22Rv1 (cell line): ENCODE measurements around the gene ZNF827.

ENCODE experiments used
- ZFX ChIP-seq: fragments of 450-650 bp; IDR thresholded peaks from 2 replicates; pipeline ENCODE4 v1.6.1; 2017; ENCODE audit warnings: antibody characterized with exemption, borderline replicate concordance
- TF ChIP-seq, protein P1 (sequence below): fragments of 450-650 bp; IDR thresholded peaks from 2 replicates; pipeline ENCODE4 v1.5.1; 2017; ENCODE audit warnings: mild to moderate bottlenecking

DNA sequence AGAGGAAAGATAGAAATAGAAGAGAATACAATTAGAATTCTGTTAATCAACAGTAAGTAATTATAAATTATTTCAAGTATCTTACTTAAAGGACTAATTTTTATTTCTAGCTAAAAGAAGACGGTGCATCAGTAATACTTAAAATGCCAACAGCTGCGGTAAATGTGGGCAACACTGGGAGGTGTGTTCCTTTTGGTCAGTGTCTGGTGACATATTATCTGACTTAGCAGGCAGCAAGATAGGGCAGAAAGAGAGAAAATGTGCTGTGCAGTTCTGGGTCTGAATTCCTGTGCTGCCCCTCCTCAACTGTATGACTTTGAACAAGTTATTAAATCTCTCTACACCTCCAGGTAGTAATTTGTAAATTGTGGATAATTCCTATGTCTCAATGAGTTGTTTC lies 120.6 kb downstream of the ZNF827 start:
- TF ChIP-seq, protein P1, sequence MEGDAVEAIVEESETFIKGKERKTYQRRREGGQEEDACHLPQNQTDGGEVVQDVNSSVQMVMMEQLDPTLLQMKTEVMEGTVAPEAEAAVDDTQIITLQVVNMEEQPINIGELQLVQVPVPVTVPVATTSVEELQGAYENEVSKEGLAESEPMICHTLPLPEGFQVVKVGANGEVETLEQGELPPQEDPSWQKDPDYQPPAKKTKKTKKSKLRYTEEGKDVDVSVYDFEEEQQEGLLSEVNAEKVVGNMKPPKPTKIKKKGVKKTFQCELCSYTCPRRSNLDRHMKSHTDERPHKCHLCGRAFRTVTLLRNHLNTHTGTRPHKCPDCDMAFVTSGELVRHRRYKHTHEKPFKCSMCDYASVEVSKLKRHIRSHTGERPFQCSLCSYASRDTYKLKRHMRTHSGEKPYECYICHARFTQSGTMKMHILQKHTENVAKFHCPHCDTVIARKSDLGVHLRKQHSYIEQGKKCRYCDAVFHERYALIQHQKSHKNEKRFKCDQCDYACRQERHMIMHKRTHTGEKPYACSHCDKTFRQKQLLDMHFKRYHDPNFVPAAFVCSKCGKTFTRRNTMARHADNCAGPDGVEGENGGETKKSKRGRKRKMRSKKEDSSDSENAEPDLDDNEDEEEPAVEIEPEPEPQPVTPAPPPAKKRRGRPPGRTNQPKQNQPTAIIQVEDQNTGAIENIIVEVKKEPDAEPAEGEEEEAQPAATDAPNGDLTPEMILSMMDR, result no peak
- no peak for TF ChIP-seq ZFX
